ENCODE results near the gene GTF3C1.

The GTF3C1 gene

DNA sequence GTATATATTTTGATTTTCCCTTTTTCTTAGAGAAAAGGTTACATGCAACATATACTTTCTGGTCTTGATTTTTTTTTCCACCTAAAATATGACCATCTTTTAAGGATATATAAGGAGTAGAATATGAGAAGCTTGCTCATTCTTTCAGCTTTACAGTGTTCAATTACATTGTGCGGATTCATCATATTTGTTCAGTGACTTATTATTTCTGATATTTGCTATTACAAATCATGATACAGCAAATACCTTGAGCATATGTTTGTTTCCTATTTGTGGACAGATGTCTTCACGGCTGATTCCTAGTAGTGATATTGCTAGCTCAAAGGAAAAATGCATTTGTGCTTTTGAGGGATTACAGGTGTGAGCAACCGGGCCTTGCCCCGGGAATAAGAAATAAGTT is 18.4 kb upstream of the GTF3C1 start:
- DNase-seq (ENCODE audit: low read depth, low spot score), result no peak

- no peak for DNase-seq (ENCODE audit: low read depth, low spot score)
These were observed 16.7 kb upstream of the GTF3C1 start for GRCh38 chr16:27566417-27566816.

DNA sequence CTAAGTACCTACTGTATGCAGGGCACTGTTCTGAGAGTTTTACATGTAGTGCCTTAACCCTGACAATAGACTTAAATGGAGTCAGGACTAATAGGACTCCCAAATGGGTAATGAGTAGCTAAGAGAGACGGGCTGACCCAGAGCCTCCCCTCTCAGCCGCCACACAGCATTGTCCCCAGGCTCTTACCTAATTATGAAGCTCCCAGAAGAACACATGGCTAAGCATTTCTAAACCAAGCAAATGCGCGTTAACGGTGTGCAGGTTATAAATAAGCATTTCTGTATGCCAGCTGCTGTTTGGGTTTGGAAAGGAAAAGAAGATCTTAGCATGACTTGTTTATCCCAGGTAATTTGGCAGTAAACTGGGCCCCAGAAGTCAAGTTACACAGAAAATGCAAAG is 14.5 kb upstream of the GTF3C1 start:
- DNase-seq (ENCODE audit: low read depth, low spot score), result no peak

DNA sequence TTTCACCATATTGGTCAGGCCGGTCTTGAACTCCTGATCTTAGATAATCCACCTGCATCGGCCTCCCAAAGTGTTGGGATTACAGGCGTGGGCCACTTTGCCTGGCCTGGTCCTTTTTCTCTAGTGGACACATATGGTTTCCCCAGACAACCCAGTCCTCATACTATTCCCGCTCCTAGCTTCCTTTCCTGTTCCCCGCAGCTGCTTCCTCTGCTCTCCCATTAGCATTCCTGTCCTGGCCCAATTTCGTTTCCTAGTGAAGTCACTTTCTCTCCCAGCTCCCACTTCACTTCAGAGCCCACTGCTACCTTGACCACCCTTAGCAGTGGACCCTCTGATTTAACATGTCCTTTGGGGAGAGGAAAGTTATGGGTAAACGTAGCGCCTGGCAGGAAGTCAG is 11.5 kb upstream of the GTF3C1 start:
- DNase-seq (ENCODE audit: low read depth, low spot score), result no peak

- DNase-seq (ENCODE audit: low read depth, low spot score), result no peak
These were observed 9.2 kb upstream of the GTF3C1 start for GRCh38 chr16:27558932-27559331.

GRCh38 chr16:27558434-27558833 is 8.7 kb upstream of the GTF3C1 start:
- DNase-seq (ENCODE audit: low read depth, low spot score), result no peak

DNA sequence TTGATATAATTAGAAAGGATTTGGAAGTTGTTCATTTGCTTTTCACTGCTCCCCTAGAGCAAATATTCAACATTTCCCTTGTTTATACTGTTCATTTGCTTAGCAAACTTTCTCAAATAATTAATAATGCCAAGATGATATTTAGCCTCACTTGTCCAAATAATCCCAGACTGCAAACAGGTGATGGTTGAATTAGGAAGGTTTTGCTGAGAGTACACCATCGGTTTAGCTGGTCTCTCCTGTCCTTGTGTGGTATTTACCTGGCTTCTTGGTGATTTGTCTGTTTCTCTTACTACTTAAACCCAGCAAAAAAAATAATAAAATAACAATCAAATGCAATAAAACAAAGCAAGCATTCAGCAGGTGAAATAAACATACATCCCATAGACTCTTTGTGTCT is 6.8 kb upstream of the GTF3C1 start:
- DNase-seq (ENCODE audit: low read depth, low spot score), result no peak

DNA sequence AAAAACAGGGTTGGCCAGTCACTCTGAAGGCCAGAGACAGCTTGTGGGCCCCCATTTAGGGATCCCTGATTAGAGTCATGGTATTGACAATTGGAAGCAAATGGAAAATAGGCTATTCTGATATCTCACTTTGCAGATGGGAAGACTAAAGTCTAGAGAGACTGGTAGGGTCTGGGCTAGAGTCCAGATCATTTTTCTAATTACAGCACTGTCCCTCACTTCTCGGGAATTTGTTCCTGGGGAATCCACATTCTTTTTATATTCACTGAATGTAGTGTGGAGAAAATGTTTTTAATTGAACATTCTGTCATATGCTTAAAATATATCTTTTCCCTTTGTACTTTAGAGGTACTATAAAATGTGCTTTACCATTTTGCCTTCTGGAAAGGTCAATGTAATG is 1.3 kb upstream of the GTF3C1 start:
- no peak for DNase-seq (ENCODE audit: low read depth, low spot score)

DNA sequence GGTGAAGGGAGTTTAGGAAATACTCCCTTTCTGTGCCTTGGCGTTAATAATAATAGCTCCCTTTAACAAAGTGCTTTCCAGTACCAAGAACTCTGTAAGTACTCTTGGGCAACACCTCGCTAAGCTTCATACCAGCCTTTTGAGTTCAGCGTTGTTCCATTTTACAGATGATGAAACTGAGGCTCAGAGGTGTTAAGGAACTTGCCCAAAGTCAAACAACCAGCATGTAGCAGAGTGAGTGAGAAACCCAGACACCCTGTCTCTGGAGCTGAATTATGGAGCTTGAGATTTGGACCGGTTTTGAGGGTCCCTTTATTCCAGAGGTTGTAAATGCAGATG is 838 bp upstream of the GTF3C1 start:
- no peak for DNase-seq (ENCODE audit: low read depth, low spot score)

DNA sequence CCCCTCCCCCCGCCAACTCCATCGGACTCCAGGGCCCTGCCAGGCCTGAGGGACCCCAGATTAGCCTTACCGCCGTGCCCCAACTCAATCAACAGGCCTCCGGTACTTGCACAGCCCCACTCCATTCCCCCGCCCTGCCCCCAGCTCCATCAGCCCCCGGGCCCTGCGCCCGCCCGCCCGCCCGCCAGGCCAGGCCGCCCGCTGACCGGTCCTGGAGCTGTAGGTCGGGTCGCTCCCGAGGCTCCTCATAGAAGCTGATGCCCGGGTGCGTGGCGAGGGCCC is 308 bp downstream of the GTF3C1 start:
- no peak for DNase-seq (ENCODE audit: low read depth, low spot score)

GRCh38 chr16:27547851-27548250 is 1.9 kb downstream of the GTF3C1 start:
- no peak for DNase-seq (ENCODE audit: low read depth, low spot score)

- DNase-seq (ENCODE audit: low read depth, low spot score), result no peak
These were observed 2.6 kb downstream of the GTF3C1 start for GRCh38 chr16:27547134-27547533.

- no peak for DNase-seq (ENCODE audit: low read depth, low spot score)
These were observed 5.0 kb downstream of the GTF3C1 start for GRCh38 chr16:27544671-27545070.

DNA sequence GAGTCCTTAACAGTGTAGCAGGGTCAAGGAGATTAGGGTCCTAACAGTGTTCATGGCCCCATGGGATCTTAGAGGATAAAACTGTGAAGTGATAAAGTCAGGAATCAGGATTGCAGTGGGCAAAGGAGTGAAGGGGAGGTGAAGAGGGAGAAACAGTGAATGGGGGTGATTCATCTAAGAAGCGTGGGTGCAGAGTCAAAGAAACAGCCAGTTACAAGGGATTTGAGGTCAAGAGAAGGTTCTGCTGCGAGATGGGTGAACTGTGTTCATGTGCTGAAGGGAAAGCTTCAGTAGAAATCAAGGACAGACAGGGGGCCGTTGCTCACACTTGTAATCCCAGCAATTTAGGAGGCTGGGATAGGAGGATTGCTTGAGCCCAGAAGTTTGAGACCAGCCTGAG is 5.9 kb downstream of the GTF3C1 start:
- DNase-seq (ENCODE audit: low read depth, low spot score), result no peak

GRCh38 chr16:27539636-27540035 is 10.1 kb downstream of the GTF3C1 start:
- no peak for DNase-seq (ENCODE audit: low read depth, low spot score)

- DNase-seq (ENCODE audit: low read depth, low spot score), result no peak
These were observed 10.6 kb downstream of the GTF3C1 start for GRCh38 chr16:27539120-27539519.

DNA sequence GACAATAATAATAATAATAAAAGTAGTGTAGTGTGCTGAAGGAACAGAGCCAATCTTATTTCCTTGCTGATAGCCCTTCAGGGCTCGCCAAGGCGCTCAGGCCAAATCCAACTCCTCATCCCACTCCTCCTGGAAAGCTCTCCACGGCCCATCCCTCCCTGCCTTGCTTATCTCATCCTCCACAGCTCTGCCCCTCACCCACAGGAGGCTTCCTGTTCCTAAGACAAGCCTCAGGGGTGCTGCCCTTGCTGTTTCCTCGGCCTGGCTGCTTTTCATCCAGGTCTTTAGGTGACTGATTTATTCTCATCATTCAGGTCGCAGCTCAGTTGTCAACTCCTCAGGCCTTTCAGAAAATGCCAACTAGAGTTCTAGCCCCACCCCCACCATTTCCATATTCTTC is 11.2 kb downstream of the GTF3C1 start:
- DNase-seq (ENCODE audit: low read depth, low spot score), result no peak

DNA sequence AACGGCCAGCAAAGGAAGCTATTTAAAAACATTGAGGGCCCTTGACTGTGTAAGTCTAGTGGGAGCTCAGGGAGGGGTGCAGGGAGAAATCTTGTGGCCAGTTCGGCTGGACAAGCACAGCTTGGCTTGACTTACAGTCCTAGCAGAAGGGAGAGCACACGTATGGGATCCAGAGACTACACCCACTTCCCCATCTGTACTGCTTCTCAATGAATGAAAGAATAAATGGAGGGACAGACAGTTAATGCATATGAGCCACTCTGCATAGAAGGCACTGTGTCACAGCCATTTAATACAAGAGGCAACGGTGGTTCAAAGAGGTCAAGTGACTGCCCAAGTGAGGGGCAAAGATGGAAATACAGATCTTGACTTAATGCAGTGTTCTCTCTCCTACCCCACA is 15.5 kb downstream of the GTF3C1 start:
- no peak for DNase-seq (ENCODE audit: low read depth, low spot score)

GRCh38 chr16:27531826-27532800 is 17.6 kb downstream of the GTF3C1 start:
- DNase-seq (ENCODE audit: low read depth, low spot score), result no peak

DNA sequence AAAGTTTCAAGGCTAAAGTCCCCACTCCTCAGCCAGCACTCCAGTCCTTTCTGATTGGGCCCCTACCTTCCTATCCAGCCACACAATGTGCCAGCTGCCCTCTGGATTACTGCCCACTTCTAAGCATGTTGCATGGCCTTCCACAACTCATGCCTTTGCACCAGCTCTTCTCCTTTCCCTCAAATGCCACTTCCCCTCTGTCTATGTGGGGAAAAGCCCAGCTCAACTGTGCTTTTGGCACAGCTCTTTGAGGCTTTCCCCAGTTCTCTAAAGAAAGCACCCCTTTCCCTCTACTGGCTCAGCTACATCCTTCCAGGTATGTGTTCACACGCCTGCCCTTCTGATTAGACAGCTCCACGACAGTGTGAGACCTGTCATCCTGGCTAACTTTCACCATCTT is 18.5 kb downstream of the GTF3C1 start:
- DNase-seq (ENCODE audit: low read depth, low spot score), result no peak

GRCh38 chr16:27529962-27530361 is 19.8 kb downstream of the GTF3C1 start:
- DNase-seq (ENCODE audit: low read depth, low spot score), result no peak

- DNase-seq (ENCODE audit: low read depth, low spot score), result no peak
These were observed 21.4 kb downstream of the GTF3C1 start for GRCh38 chr16:27528294-27528693.

DNA sequence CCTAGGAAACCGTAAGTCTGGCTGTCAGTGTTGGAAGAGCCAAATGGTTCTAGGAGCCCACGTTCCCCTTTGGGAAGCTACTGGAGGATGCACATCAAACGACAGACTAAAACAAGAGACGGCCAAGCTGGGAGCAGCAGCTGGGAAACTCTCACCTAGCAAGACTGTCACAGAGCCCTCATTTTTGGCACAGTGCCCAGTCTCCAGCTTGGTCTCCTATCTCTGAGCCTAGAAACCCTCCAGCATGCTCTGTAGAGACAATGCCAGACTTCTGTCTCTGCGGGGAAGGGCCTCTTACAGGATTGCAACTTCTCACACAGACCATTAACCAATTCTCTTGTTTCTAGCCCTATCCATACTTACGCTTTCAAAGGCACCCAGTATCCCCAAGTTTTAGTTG is 23.5 kb downstream of the GTF3C1 start:
- no peak for DNase-seq (ENCODE audit: low read depth, low spot score)

DNA sequence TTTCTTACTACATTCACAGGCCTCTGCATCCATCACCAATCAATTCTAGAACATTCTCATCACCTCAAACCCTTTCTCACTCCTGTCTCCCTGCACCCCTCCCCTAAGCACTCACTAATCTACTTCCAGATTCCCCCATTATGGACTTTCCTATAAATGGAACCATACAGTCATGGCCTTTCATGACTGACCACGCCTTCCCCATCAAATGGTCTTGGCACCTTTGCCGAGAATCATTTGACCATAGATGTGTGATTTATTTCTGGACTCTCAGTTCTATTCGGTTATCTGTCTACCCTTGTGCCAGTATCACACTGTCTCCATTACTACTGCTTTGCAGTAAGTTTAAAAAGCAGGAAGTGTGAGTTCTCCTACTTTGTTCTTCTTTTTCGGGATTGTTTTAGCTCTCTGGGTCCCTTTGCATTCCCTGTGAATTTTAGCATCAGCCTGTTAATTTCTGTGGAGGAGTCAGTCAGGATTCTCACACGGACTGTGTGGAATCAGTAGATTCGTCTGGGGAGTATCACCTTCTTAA is 27.5 kb downstream of the GTF3C1 start:
- DNase-seq (ENCODE audit: low read depth, low spot score), result no peak

All from activated naive CD8-positive, alpha-beta T cell treated with anti-CD3 and anti-CD28 coated beads, Interleukin-2, amount 50 U/mL, for 16 hours (primary cell).